ENCODE measurements around the gene ADCY6. TPM values are rescaled to one million over a fixed set of nuclear protein-coding genes. Genes with fewer than 3 reads are reported as not detected.

ADCY6 gene
- total RNA-seq, 1 donor, result 30.8 TPM

DNA sequence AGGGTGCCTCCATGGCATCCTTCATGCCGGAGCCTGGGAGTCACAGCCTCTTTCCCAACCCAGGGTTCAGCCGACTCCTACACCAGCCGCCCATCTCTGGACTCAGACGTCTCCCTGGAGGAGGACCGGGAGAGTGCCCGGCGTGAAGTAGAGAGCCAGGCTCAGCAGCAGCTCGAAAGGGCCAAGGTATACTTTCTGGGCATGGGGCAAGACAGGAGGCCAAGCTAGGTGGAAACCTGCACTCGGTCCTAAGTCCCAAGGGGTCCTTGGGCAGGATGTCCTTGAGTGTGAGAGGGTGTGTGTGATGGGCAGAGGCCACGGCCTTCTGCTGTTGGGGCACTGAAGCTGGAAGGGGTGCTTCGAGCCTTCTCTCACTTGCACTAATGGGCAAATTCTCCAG, 34.4 kb upstream of the ADCY6 start:
- no peak overlapping the region for H3K27ac ChIP-seq (ENCODE audit: low read depth, low read length)
- H3K4me1 ChIP-seq (ENCODE audit: insufficient read depth, low read length), result no peaks in the 10 kb centered on the region
- no peak overlapping the region for H2AFZ ChIP-seq (ENCODE audit: low read length)
- no peak overlapping the region for H3K4me2 ChIP-seq (ENCODE audit: insufficient read depth, low read length)
- no peak overlapping the region for H3K4me3 ChIP-seq (ENCODE audit: insufficient read depth, low read length)
- H3K36me3 ChIP-seq (ENCODE audit: insufficient read depth, low read length), result peaks cover 15% of the 10 kb centered on the region
- no peaks in the 10 kb centered on the region for H3K27me3 ChIP-seq (ENCODE audit: insufficient read depth, low read length)
- TF ChIP-seq, protein P1, sequence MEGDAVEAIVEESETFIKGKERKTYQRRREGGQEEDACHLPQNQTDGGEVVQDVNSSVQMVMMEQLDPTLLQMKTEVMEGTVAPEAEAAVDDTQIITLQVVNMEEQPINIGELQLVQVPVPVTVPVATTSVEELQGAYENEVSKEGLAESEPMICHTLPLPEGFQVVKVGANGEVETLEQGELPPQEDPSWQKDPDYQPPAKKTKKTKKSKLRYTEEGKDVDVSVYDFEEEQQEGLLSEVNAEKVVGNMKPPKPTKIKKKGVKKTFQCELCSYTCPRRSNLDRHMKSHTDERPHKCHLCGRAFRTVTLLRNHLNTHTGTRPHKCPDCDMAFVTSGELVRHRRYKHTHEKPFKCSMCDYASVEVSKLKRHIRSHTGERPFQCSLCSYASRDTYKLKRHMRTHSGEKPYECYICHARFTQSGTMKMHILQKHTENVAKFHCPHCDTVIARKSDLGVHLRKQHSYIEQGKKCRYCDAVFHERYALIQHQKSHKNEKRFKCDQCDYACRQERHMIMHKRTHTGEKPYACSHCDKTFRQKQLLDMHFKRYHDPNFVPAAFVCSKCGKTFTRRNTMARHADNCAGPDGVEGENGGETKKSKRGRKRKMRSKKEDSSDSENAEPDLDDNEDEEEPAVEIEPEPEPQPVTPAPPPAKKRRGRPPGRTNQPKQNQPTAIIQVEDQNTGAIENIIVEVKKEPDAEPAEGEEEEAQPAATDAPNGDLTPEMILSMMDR (IDR thresholded peaks at IDR 0.05; ENCODE audit: extremely low read depth, low read depth, low read length), result no peak
- DNase-seq (ENCODE audit: insufficient read length, low spot score, missing footprints), result peak; percentile 71
- H4K20me1 ChIP-seq (ENCODE audit: insufficient read depth, low read length), result peaks cover 18% of the 10 kb centered on the region
- no peaks in the 10 kb centered on the region for H3K9me3 ChIP-seq (ENCODE audit: low read depth, low read length)
- H3K79me2 ChIP-seq (ENCODE audit: insufficient read depth, low read length), result no peaks in the 10 kb centered on the region

GRCh38 chr12:48822711-48823110, 33.8 kb upstream of the ADCY6 start:
- no peaks in the 10 kb centered on the region for H3K27me3 ChIP-seq (ENCODE audit: insufficient read depth, low read length)
- H3K27ac ChIP-seq (ENCODE audit: low read depth, low read length), result no peak overlapping the region
- H3K36me3 ChIP-seq (ENCODE audit: insufficient read depth, low read length), result peaks cover 11% of the 10 kb centered on the region
- H3K79me2 ChIP-seq (ENCODE audit: insufficient read depth, low read length), result no peaks in the 10 kb centered on the region
- no peaks in the 10 kb centered on the region for H3K9me3 ChIP-seq (ENCODE audit: low read depth, low read length)
- TF ChIP-seq, protein P1 (IDR thresholded peaks at IDR 0.05; ENCODE audit: extremely low read depth, low read depth, low read length), result no peak
- H3K4me2 ChIP-seq (ENCODE audit: insufficient read depth, low read length), result no peak overlapping the region
- peaks cover 18% of the 10 kb centered on the region for H4K20me1 ChIP-seq (ENCODE audit: insufficient read depth, low read length)
- H2AFZ ChIP-seq (ENCODE audit: low read length), result no peak overlapping the region
- H3K4me1 ChIP-seq (ENCODE audit: insufficient read depth, low read length), result peaks cover 4% of the 10 kb centered on the region
- H3K4me3 ChIP-seq (ENCODE audit: insufficient read depth, low read length), result no peak overlapping the region
- peak; percentile 80 for DNase-seq (ENCODE audit: insufficient read length, low spot score, missing footprints)

DNA sequence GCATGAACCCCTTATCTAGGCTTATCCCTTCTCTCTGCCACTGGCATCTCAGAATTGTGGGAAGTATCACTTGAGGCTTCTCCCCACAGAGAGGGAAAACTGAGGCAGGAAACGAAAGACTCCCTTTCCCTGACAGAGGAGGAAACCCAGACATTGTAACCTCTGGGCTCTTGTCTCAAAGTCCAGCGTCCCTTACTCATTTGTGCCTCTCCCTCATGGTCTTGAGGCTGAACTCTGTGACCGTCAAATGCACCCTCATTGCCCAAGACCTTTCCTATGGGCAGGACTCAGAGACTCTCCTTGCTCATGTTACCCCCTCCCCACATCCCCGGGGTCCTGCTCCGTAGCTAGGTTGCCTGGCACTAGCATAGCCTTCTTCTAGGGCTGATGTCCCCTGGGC, 33.2 kb upstream of the ADCY6 start:
- Histone ChIP-seq H4K20me1 (ENCODE audit: insufficient read depth, low read length) (peaks cover 19% of the 10 kb centered on the region), H3K79me2 (ENCODE audit: insufficient read depth, low read length) (peaks cover 2% of the 10 kb centered on the region), H3K4me2 (ENCODE audit: insufficient read depth, low read length) (no peak overlapping the region), H3K4me3 (ENCODE audit: insufficient read depth, low read length) (no peak overlapping the region), H3K36me3 (ENCODE audit: insufficient read depth, low read length) (peaks cover 8% of the 10 kb centered on the region), H2AFZ (ENCODE audit: low read length) (no peak overlapping the region), H3K27ac (ENCODE audit: low read depth, low read length) (no peak overlapping the region), H3K4me1 (ENCODE audit: insufficient read depth, low read length) (peaks cover 6% of the 10 kb centered on the region), H3K27me3 (ENCODE audit: insufficient read depth, low read length) (no peaks in the 10 kb centered on the region), H3K9me3 (ENCODE audit: low read depth, low read length) (no peaks in the 10 kb centered on the region)
- TF ChIP-seq, protein P1 (IDR thresholded peaks at IDR 0.05; ENCODE audit: extremely low read depth, low read depth, low read length), result no peak
- DNase-seq (ENCODE audit: insufficient read length, low spot score, missing footprints), result peak; percentile 14

GRCh38 chr12:48819986-48820725, 31.3 kb upstream of the ADCY6 start:
- DNase-seq (ENCODE audit: insufficient read length, low spot score, missing footprints), result peak; percentile 58
- peaks cover 23% of the 10 kb centered on the region for H4K20me1 ChIP-seq (ENCODE audit: insufficient read depth, low read length)
- TF ChIP-seq, protein P1 (IDR thresholded peaks at IDR 0.05; ENCODE audit: extremely low read depth, low read depth, low read length), result no peak
- H3K36me3 ChIP-seq (ENCODE audit: insufficient read depth, low read length), result peaks cover 3% of the 10 kb centered on the region
- no peak overlapping the region for H3K4me2 ChIP-seq (ENCODE audit: insufficient read depth, low read length)
- no peaks in the 10 kb centered on the region for H3K27me3 ChIP-seq (ENCODE audit: insufficient read depth, low read length)
- H3K4me3 ChIP-seq (ENCODE audit: insufficient read depth, low read length), result no peak overlapping the region
- H2AFZ ChIP-seq (ENCODE audit: low read length), result no peak overlapping the region
- H3K9me3 ChIP-seq (ENCODE audit: low read depth, low read length), result no peaks in the 10 kb centered on the region
- no peak overlapping the region for H3K27ac ChIP-seq (ENCODE audit: low read depth, low read length)
- peaks cover 14% of the 10 kb centered on the region for H3K79me2 ChIP-seq (ENCODE audit: insufficient read depth, low read length)
- H3K4me1 ChIP-seq (ENCODE audit: insufficient read depth, low read length), result peaks cover 14% of the 10 kb centered on the region

Measured in osteoblast (primary cell).